Measurements from ENCODE around the gene POLE2.
"Not testable (repeated sequence)": the region's sequence is repeated elsewhere in the genome, so short reads cannot be mapped to it uniquely, and the experiment has no call there.

Gene POLE2

GRCh38 chr14:49687942-49688700, at the start of gene POLE2:
POLE2 (minus strand) TSS chr14:49688214; CDS start chr14:49688203, 11 bp downstream.
- FAIRE-seq = no peak

- not testable (repeated sequence) for FAIRE-seq
Observed at GRCh38 chr14:49735669-49736068, 47.7 kb upstream of the POLE2 start.

- no peak for FAIRE-seq
Observed at GRCh38 chr14:49733836-49734235, 45.8 kb upstream of the POLE2 start.

GRCh38 chr14:49732896-49733295, 44.9 kb upstream of the POLE2 start:
- FAIRE-seq = no peak

- FAIRE-seq = no peak
Observed at GRCh38 chr14:49727171-49727570, 39.2 kb upstream of the POLE2 start.

GRCh38 chr14:49721733-49722435, 33.9 kb upstream of the POLE2 start:
- not testable (repeated sequence) for FAIRE-seq

- FAIRE-seq = no peak
Observed at GRCh38 chr14:49720744-49721143, 32.7 kb upstream of the POLE2 start.

GRCh38 chr14:49710993-49711392, 23.0 kb upstream of the POLE2 start:
- FAIRE-seq = not testable (repeated sequence)

- FAIRE-seq = not testable (repeated sequence)
Observed at GRCh38 chr14:49704471-49704870, 16.5 kb upstream of the POLE2 start.

GRCh38 chr14:49703965-49704364, 16.0 kb upstream of the POLE2 start:
- no peak for FAIRE-seq

- FAIRE-seq = no peak
Observed at GRCh38 chr14:49702725-49703124, 14.7 kb upstream of the POLE2 start.

GRCh38 chr14:49693735-49694124, 5.7 kb upstream of the POLE2 start:
- not testable (repeated sequence) for FAIRE-seq

- FAIRE-seq = no peak
Observed at GRCh38 chr14:49692811-49693734, 5.1 kb upstream of the POLE2 start, which contains the start of gene KLHDC1. KLHDC1 (plus strand) TSS chr14:49693120; CDS start chr14:49693195, 75 bp downstream.

- FAIRE-seq = no peak
Observed at GRCh38 chr14:49692193-49692757, 4.3 kb upstream of the POLE2 start.

GRCh38 chr14:49691031-49691430, 3.0 kb upstream of the POLE2 start:
- no peak for FAIRE-seq

- FAIRE-seq = no peak
Observed at GRCh38 chr14:49688701-49689030, 652 bp upstream of the POLE2 start.

- no peak for FAIRE-seq
Observed at GRCh38 chr14:49686425-49686824, 1.6 kb downstream of the POLE2 start.

- no peak for FAIRE-seq
Observed at GRCh38 chr14:49679271-49679670, 8.7 kb downstream of the POLE2 start.

GRCh38 chr14:49677643-49678042, 10.4 kb downstream of the POLE2 start:
- FAIRE-seq = no peak

GRCh38 chr14:49673586-49673985, 14.4 kb downstream of the POLE2 start:
- FAIRE-seq = no peak

- FAIRE-seq = no peak
Observed at GRCh38 chr14:49670475-49670874, 17.5 kb downstream of the POLE2 start.

GRCh38 chr14:49659526-49660455, 28.2 kb downstream of the POLE2 start:
- no peak for FAIRE-seq

Data from TTC549 (cell line).